ENCODE data around the gene ATP6V0A1. TPM values are rescaled to one million over a fixed set of nuclear protein-coding genes. Genes with fewer than 3 reads are reported as not detected.
"Not testable (repeated sequence)": the region's sequence is repeated elsewhere in the genome, so short reads cannot be mapped to it uniquely, and the experiment has no call there.

Gene ATP6V0A1
- total and polyA plus RNA-seq, 8 donors, result 22.8 to 55.9 (median 33.2) TPM

GRCh38 chr17:42541041-42541833 lies 82.6 kb downstream of the ATP6V0A1 start:
- intact Hi-C loops (cut with DNase I), result no loop called here
- Histone ChIP-seq H3K36me3 (peaks cover 0 to 4% (median 0%) of the 10 kb centered on the region in 3 donors), H3K4me1 (peaks cover 0 to 8% (median 5%) of the 10 kb centered on the region in 3 donors), H3K27me3 (no peaks in the 10 kb centered on the region), H3K27ac (peak overlapping the region in 1 of 4 donors; percentile 13), H3K9me3 (no peaks in the 10 kb centered on the region), H3K4me3 (no peak overlapping the region)
- ATAC-seq, result no peak
- 85 to 87% methylated on average over 17 of the region's 17 CpGs for WGBS, 2 donors
- no peak for FAIRE-seq
- DNase-seq, result peak in 1 of 6 donors; percentile 20
- no peak for TF ChIP-seq CTCF (IDR thresholded peaks at IDR 0.05)

- Histone ChIP-seq H3K36me3 (peaks cover 0 to 4% (median 0%) of the 10 kb centered on the region in 3 donors), H3K4me1 (peaks cover 0 to 3% (median 3%) of the 10 kb centered on the region in 3 donors), H3K9me3 (no peaks in the 10 kb centered on the region), H3K27me3 (no peaks in the 10 kb centered on the region), H3K27ac (no peak overlapping the region), H3K4me3 (no peak overlapping the region)
- intact Hi-C loops (cut with DNase I), result no loop called here
- FAIRE-seq (no peak), DNase-seq (peak in 1 of 6 donors; percentile 72), ATAC-seq (no peak)
- 90 to 93% methylated on average over 38 to 39 of the region's 39 CpGs for WGBS, 2 donors
- TF ChIP-seq CTCF (IDR thresholded peaks at IDR 0.05), result no peak
These were observed 84.8 kb downstream of the ATP6V0A1 start for GRCh38 chr17:42543190-42544079.

GRCh38 chr17:42544874-42545283 lies 86.2 kb downstream of the ATP6V0A1 start:
- no peaks in the 10 kb centered on the region for H3K9me3 ChIP-seq
- 66 to 71% methylated on average over 8 of the region's 8 CpGs for WGBS, 2 donors
- no peaks in the 10 kb centered on the region for H3K27me3 ChIP-seq
- H3K27ac ChIP-seq, result no peak overlapping the region
- no peak overlapping the region for H3K4me3 ChIP-seq
- ATAC-seq, result no peak
- FAIRE-seq, result no peak
- peaks cover 0 to 3% (median 3%) of the 10 kb centered on the region in 3 donors for H3K4me1 ChIP-seq
- no peak for TF ChIP-seq CTCF (IDR thresholded peaks at IDR 0.05)
- H3K36me3 ChIP-seq, result peaks cover 0 to 4% (median 0%) of the 10 kb centered on the region in 3 donors
- DNase-seq, result no peak
- intact Hi-C loops (cut with DNase I), result no loop called here

GRCh38 chr17:42545755-42546505 lies 87.3 kb downstream of the ATP6V0A1 start:
- 88 to 89% methylated on average over 9 of the region's 9 CpGs for WGBS, 2 donors
- intact Hi-C loops (cut with DNase I); DNase-seq; H3K4me1 ChIP-seq; H3K4me3 ChIP-seq; H3K27me3 ChIP-seq; ATAC-seq; H3K9me3 ChIP-seq; H3K36me3 ChIP-seq; H3K27ac ChIP-seq; FAIRE-seq: not testable (repeated sequence)

- no peaks in the 10 kb centered on the region for H3K9me3 ChIP-seq
- no peak overlapping the region for H3K27ac ChIP-seq
- intact Hi-C loops (cut with DNase I), result no loop called here
- DNase-seq, result peak in 1 of 6 donors; percentile 83
- no peaks in the 10 kb centered on the region for H3K27me3 ChIP-seq
- no peak for ATAC-seq
- TF ChIP-seq CTCF (IDR thresholded peaks at IDR 0.05), result no peak
- peaks cover 0 to 4% (median 0%) of the 10 kb centered on the region in 3 donors for H3K36me3 ChIP-seq
- H3K4me1 ChIP-seq, result peaks cover 0 to 3% (median 3%) of the 10 kb centered on the region in 3 donors
- no peak for FAIRE-seq
- 77 to 82% methylated on average over 23 of the region's 23 CpGs for WGBS, 2 donors
- no peak overlapping the region for H3K4me3 ChIP-seq
These were observed 88.4 kb downstream of the ATP6V0A1 start for GRCh38 chr17:42547001-42547461.

Data from pancreas (tissue), 10 donors.